Esophagus muscularis mucosa (tissue), 3 donors: ENCODE data around the gene CFAP141.

ENCODE experiments used
- CTCF ChIP-seq, 3 experiments: fragments of 200-600 bp in 2 of 3; fragments of 450-650 bp in 1 of 3; sonication (generic) in 2 of 3; IDR thresholded peaks; one replicate each; pipeline ENCODE4 v1.5.1; 2017 to 2019; ENCODE audit warnings: antibody characterized with exemption in 3 of 3, mild to moderate bottlenecking in 2 of 3, moderate library complexity in 1 of 3
- POLR2A ChIP-seq: fragments of 450-650 bp; IDR thresholded peaks from one replicate; pipeline ENCODE4 v1.6.1; 2017; ENCODE audit warnings: antibody characterized with exemption, moderate library complexity, mild to moderate bottlenecking, low read depth

- TF ChIP-seq POLR2A = no peak
- no peak for TF ChIP-seq CTCF (IDR thresholded peaks at IDR 0.05)
Observed at GRCh38 chr1:154192476-154192875, 13.7 kb downstream of the CFAP141 start.
